DMS153 treated with DMSO at 0.1 percent for 48 hours (cell line): ENCODE measurements around the gene IER5L.
A peak's percentile ranks its signal among the peaks of the same experiment; 100 is the strongest.

Experiments
- DNase-seq: peaks from one replicate; lab custom pipeline; 2025; ENCODE audit not compliant: unreplicated experiment; lab: John Stamatoyannopoulos, UW

The IER5L gene

DNA sequence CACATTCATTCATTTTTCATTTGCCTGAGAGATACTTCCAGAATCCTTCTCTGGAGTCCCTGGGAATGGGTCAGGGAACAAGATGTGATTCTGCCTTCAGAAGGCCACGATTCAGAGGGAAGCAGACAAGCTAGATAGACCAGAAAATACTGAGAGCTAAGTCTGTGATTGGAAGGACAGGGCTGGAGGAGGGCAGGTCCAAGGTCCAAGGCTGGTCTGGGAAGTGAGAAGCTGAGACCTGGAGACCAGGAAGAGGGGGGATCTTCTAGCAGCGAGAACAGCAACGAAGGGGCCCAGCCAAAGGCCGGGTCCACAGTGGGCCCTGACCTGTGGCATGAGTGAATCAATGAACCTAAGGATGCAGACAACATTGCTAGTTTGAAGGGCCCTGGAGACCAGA is 4.1 kb upstream of the IER5L start:
- DNase-seq, result no peak

DNA sequence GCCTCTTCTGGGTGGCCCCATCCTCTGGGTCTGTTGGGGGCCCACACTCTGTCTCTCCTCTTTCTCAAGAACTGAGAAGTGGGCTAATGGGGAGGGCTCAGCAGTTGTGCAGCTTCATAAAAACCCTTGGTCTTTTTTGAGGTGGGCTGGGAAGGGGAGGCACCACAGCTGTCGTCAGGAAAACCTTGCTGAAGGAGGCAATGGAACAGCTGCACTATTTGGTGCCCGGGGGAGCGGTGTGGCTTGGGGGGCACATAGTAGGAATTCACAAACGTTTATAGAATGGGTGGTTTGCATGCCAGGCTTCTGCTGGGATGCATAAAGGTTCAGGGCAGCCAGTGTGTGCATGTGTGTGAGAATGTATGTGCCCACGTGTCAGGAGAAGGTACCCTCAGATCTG is 3.2 kb upstream of the IER5L start:
- no peak for DNase-seq

DNA sequence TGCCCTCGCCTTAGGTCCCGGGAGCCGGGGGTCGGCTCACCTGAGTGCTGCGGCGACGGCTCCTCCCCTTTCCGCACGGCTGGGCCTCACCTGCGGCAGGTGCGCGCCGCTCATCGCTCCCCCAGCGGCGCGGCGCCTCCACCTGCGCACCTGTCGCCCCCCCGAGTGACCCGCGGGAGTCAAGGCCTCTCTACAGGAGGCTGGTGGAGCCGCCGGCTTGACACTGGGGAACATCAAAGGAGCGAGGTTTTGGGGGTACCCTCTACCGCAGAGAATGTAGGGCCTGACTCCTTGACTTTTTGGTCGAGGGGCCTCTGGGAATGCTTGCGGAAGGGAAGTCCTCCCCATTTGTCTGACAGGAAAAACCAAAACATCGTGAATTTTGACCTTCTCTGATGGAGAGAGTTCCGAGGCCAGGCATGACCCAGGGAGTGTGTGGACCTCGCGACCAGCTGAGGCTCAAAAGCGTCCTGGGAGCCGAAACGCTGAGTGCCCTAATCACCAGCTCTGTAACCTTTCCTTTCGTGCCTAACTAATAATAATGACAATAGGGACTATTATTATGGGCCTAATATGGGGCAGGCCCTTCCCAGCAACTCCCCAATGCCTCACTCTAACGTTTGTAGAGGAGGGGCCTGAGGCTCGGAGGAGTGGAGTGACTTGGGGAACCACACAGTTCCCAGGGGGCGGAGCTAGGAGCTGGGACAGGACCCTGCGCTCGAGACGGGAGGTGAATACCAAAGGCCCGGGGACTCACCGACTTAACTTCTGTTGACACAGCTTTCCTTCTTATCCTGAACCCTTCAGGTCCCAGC is 714 bp upstream of the IER5L start:
- DNase-seq, result peak; percentile 82

DNA sequence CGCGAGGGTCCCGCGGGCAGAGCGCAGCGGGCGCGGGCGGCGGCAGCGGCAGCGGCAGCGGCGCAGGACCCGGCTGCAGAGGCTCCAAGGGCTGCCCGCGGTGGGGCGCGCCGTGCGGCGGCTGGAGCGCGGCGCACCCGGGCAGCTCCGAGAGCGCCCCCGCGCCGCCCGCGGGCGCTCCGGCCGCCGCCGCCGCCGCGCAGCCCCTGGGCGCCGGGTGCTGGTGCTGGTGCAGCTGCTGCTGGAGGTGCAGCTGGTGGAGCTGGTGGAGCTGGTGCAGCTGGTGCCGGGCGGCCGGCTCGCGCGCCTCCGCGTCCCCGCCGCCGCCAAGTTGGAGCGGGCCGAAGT is 644 bp downstream of the IER5L start:
- no peak for DNase-seq

DNA sequence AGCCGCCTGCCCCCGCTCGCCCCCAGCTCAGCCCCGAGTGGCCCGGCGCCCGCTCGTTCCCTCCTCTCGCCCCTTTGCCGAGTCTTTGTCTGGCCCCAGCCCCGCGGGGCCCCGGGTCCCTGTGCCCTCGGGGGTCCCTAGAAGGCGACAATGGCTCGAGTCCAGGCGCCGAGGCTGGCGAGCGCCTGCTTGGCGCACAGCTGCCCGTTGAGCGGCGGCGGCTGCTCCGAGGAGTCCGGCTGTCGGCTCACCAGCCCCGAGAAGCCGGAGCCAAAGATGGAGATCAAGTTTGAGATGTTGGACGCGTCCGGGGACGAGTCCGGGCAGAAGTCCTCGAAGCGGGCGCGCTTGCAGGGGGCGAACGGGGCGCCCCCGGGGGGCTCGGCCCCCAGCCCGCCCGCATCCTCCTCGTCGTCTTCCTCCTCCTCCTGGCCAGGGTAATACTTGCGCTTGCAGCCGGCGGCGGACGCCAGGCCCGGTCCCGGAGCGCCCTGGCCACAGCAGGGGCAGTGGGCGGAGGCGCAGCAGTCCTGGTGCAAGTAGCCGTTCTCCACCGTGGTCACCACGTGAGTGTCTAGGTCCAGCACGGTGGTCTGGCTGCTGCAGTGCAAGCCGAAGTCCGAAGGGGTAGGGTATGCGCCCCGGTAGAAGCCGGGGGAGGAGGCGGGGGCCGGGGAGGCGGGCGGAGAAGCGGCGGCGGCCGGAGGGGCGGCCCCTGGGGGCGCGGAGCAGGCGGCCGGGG is 1.2 kb downstream of the IER5L start:
- peak; percentile 3 for DNase-seq

DNA sequence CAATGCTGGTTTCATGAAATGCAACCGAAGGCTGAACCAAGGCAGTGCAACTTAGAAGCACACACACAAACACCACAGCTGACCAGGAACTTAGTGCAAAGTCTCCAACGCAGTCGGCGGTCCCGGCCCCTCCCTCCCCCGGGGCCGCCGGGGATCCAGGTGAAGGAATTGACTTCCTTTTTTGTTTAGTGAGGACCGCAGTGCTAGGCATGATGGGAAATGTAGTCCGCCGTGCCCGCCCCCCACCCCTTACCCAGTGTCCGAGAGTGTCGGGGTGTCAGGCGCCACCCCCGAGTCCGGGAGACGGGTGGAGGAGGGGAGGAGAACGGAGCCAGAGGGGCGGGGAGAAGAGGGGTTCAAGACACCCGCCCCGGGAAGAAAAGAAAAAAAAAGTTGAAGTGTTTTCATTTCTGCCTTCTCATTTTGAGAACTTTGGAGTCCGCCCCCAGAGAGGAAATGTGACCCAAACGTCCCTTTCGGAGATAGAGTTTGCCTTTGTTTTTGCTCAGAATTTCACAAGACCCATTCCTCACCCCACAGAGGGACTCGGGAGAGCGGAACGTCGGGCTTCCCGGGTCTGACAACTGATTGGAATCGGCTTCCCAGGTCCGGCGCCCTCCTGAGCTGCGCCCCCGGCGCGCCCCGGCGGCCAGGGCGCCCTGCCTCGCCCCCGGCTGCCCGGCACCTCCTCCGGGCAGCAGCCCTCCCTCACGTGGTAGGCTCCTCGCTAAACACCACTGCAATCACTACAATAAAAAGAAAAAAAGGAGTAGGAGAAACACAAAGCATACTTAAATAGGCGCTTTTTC is 2.0 kb downstream of the IER5L start:
- peak; percentile 71 for DNase-seq

DNA sequence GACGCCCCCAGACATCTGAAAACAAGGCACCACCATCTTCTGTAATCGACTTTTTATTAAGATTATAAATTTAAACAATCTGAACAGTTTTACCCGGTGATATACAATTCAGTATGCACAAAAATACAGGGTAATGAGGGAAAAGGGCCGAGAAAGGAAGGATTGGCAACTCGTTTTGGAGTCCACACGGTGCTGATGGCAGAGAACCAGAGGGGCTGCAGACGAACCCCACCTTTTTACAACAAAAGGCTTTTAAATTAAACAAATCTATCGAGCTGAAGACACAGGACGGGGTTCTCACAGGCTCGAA is 2.6 kb downstream of the IER5L start:
- no peak for DNase-seq

DNA sequence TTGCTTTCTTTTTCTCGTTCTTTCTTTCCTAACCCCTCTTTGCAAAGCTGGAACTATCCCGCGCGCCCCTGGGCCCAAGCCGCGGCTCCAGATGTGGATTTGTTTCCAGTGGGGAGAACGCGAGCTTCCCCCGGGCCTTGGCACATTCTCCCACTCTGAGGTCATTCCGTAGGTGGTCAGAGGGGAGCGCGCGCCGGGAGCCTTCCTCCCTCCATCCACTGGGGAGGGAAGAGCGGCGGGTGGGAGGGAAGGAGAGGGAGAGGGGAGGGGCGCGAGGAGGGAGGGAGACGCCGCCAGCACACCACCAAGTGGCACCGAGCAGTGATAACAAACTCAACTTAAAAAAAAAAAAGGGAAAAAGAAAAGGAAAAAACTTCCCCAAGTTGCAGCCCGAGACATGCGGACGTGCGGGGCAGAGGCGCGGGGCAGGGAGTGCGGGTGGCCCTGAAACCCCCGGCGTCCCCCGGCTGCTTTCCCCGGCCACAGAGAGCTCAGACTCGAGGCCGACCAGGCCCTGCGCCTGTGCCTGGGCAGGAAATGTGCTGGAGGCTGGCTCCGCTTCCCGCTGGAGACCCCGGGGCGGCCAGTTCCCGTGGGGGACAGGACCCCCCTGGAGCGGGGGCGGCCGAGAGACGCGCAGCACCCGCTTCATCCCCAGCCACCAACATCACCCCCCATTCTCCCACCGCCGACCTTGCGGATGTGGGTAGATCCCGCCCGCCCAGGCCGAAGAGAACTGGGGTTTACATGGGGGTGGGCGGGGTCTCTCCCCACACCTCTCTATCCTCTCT is 3.1 kb downstream of the IER5L start:
- DNase-seq, result peak; percentile 34

DNA sequence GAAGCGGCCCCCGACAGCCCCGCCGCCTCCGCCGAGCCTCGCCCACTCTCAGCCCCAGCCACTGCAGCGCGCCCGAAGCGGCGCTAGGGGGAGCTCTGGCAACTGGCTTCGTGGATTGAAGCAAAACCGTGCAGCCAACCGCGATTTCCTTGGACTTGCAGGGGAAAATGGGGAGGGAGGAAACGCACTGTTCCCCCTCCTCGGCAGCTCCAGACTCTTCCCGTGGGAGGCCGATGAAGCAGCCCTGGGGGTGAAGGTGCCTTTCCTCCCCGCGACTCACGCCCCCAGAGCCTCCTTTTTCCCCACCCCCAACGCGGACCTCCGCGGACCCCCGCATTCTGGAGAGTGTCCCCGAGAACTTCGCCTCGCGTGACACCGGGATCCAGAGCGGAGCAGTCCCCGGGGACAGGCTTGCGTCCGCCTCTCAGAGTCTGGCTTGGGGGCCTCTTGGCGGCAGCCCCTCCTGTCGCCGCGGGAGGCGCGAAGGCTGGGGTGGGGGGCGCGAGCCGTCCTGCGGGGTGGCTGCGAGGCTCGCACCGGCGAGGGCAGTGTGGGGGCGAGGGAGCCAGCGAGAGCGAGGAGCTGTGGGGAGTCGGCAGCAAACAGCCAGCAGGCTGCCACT is 3.8 kb downstream of the IER5L start:
- peak; percentile 66 for DNase-seq

DNA sequence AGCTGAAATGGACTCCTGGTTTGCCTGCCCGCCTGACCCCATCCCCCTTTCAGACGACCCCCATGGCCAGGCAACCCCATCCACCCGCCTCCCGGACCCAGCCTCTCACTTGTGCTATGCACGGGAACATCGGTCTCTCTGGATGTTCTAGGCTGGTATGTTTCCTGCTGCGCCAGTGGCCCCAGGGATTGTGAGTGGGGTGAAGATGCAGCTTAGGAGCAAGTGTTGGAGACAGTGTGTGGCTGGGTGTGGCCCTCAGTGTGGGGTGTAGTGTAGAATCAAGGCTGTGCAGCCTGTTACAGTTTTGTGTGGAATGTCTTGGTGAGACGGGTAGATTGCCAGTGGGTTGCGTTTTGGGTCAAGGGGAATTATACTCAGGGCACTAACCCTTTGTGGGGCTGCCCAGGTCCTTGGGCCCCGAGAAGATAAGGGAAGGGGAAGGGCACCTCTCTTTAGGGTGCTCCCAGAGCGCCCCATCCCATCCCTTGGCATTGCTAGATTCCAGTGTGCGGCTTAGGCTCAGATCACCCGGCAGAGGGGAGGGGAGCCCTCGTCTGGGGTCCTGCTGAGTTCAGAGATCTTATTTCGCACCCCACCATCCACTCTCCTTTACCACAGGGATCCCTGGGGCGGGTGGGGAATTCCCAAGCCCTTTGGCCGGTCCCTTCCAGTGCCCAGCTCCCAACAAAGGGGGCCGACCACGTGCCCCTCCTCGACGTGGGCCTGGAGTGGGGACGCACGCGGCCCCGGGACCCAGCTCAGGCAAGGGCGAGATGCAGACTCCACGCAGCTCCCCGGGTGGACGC is 4.6 kb downstream of the IER5L start:
- DNase-seq, result no peak

DNA sequence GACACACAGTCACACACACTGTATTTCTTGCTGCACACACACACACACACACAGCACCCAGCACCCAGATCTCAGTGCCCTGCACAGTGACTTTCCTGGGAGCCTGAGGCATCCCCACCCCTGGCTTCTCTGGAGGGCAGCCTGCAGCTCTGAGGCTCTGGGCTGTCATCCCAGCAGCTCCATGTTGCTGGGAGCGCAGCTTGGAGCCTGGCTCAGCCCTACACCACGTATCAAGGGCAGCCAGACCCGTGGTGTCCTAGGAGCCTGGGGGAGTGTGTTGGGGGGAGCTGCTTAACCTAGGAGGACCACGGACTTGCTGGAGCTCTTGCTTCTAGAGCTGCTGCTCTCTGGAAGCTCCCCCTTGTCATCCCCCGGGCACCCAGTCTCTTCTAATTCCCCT is 5.2 kb downstream of the IER5L start:
- DNase-seq, result no peak

DNA sequence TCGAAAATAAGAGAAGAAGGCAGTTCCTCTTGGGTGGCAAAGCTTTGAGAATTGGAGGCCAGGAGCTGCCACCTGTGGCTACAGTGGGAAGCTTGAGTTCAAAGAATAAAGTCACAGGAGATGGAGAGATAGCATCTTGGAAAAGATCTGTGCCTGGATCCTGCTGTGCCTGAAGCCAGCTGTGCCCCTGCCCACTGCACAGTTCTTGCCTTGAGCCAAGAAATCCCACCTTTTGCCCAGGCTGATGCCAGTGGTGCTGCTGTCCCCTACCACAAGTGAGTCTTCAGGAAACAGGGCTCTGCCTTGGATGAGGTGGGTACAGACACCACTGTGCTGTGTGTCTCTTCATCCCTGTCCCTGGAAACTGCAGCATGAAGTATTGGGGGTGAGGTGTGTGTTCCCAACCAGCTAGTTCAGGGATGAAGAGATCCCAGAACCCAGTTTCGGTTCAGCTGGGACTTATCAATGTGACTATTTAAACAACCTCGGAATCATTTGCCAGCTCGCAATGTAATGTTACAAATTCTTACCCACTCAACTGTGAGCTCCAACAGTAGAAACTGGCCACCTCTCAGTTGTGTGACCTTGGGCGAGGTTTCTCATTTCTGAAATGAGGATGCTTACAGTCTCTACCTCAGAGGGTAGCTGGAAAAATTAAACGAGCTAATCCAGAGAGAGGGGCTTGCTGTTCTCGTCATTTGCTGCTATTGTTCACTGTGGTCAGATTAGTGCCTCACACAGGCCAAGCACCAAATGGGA is 5.9 kb downstream of the IER5L start:
- DNase-seq, result no peak

DNA sequence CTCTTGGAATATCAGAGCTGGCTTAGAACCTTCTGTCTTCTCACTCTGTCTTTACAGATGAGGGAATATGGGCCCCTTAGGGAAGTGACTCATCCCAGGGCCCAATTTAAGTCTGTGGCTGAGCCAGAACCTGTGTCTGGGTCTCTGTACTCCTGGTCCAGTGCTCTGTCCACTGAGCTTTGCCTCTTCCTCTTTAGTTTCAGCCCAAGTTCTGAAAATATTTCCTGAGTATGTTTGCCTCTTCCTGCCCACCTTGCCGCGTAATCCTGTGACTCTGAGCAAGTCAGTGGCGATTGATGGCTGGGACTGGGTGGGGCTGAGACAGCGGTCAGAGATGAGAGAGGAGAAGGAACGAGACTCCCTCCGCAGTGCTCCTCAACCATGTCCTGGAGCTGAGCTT is 7.8 kb downstream of the IER5L start:
- DNase-seq, result no peak

DNA sequence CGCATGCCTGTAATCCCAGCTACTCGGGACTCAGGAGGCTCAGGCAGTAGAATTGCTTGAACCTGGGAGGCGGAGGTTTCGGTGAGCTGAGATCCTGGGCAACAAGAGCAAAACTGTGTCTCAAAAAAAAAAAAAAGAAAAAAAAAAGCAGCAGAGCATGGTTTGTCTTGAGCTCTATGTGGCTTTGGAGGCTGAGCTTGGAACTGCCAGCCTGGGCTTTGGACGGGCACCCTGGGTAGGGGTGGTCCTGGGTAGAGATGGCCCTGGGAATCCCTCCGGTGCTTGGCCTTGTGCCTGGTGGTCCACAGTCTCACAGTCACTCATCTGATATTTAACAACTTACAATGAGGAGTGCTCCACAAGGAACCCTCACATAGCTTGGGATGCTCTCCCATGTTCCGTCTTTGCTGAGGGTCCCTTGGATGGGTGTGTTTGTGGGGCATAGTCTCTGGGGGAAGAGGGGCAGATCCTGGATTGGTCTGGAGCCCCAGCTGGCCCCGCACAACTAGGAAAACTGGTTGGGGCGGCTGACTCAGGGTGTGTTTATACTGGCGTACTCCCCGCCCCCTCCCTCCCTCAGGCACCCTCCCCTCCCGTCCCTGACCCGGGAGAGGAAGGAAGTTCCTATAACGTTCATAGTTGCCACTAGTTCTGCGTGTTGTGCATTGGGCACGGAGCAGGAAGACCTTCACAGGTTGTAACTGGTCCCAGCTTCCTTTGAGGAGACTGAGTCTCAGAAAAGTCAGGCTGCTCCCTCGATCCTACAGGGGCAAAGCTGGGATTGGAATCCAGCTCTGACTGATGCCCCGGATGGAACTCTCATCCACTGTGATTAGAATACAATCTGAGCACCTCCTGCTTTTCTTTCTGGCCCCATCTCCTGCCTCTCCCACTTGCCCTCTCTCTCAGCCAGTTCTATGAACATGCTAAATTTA is 11.2 kb downstream of the IER5L start:
- peak; percentile 49 for DNase-seq

DNA sequence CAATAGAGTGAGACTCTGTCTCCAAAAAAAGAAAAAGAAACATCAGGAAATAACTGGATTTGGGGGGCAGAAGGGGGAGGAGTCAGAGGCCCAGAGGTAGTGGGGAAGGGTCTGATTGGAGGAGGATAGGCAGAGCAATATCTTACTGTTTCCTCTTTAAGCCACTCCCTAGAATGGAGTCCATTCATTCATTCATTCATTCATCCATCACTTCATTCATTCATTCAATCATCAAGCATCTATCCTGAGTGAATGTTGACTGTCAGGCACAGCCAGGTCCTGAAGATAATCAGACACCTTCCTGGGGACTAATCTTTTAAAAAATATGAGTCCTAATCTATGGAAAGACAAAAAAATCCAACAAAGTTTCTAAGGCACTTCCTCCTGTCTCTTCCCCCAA is 12.9 kb downstream of the IER5L start:
- no peak for DNase-seq

DNA sequence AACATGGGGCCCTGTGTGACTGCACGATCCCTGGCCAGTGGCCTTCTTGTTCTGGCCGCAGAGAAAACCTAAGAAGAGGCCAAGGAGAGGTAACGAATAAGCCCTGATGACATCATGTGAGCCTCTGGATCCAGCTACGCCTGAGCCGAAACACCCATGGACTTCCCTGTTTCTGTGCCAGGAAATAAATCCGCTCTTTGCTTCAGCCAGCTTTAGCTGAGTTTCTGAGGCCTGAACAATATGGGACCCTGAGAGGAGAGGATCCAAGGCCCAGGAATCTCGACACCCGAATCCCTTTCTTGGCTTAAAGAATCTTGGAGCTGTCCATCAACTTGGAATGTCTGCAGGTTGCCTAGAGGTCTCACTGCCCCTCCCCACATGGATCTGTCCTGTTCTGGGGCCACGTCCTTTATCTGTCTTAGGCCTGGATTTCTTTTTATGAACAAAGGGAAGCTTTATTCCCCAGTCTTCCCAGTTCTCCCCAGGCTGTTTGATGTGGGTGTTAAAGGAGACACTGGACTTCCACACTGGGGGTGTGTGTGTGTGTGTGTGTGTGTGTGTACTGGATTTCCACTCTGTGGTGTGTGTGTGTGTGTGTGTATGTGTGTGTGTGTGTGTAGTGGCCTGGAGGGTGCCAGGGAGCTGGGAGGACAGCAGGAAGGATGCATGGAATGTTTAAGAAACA is 13.7 kb downstream of the IER5L start:
- DNase-seq, result no peak

DNA sequence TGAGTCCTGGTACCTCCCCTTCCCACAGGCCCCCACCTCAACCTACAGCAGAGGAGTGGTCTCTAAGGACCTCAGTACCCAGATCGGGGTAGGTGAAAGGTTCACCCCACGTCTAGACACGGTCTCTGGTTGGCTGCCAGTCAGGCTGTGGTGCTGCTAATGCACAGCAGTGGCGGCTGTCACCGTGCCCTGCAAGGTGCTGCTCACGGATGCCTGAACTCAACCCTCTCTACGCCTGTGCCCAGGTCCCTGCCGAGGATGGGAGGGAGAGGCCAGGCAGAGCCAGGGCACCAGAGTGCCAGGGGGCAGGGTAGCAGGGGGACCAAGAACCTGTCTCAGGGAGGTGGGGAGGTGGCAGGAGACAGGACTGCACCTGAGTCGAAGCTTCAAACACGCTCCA is 14.3 kb downstream of the IER5L start:
- DNase-seq, result no peak
